GM19238 (cell line): Measurements from ENCODE around the gene RIPPLY3.
"Not testable (repeated sequence)": the region's sequence is repeated elsewhere in the genome, so short reads cannot be mapped to it uniquely, and the experiment has no call there.

Experiments
- DNase-seq: peaks from one replicate; pipeline ENCODE4 v3.0.0; 2011; ENCODE audit warnings: low spot score; ENCODE audit not compliant: insufficient read length

RIPPLY3 gene

DNA sequence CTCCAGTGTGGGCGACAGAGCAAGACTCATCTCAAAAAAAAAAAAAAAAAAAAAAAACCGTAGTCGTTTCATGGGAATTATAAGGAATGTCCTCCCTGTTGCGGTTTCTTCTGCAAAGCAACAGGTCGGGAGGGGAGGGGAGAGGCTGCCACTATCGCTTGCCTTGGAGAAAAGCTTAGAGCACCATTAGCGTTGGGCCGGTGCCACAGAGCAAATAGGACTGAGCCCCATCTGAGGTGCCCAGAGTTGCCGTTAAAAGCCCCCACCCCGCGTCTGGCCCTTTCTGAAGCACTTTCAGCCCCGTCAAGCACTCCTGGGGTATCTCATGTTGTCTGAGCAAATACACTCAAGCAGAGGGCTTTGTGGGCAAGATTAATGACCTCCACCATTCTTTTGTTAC lies 2.2 kb downstream of the RIPPLY3 start:
- no peak for DNase-seq

GRCh38 chr21:37009740-37010341 lies 3.3 kb downstream of the RIPPLY3 start:
- peak; percentile 82 for DNase-seq

- no peak for DNase-seq
Observed at GRCh38 chr21:37017951-37018679, 11.6 kb downstream of the RIPPLY3 start.

DNA sequence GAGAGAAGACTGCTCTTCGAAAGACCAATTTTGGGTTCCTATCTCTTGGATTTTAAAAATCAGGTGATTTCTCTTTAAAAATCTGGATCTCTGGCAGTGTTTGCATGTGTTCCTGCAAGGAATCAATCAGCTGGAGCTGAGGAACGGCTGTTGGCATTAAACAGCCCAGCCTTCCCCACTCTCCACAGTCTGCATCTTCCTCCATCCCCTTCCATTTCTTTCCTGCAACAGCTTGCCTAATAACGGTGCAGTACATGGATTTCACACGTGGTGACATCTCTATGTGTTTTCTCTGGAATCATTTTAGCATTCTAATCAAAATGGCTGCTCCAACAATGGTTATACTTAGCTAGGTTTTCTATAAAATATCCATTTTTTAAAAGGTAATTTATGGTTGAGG lies 20.0 kb downstream of the RIPPLY3 start:
- no peak for DNase-seq

DNA sequence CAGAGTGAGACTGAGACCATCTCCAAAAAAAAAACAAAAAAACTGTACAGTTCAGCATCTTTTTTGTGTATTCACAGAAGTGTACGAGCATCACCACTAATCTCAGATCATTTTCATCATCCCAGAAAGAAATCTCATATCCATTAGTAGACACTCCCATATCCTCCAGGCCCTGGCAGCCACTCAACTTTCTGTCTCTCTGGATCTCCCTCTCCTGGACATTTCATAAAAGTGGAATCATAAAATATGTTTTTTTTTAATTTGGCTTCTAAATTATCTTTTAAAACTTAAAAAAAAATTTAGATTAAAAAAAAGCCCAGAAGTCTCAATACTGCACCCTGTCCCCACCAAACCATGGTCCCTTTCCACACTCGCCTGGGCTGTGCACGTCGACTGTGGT lies 22.1 kb downstream of the RIPPLY3 start:
- DNase-seq: no peak

DNA sequence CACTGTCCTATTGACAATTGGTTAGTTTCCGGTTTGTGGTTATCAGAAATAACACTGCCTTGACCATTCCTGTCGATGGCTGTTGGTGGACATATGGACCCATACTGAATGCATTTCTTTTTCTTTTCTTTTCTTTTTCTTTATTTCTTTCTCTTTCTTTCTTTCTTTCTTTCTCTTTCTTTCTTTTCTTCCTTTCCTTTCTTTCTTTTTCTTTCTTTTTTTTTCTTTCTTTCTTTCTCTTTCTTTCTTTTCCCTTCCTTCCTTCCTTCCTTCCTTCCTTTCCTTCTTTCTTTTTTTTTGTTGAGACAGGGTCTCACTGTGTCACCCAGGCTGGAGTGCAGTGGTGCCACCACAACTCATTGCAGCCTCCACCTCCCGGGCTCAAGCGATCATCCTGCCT lies 24.4 kb downstream of the RIPPLY3 start:
- no peak for DNase-seq

GRCh38 chr21:37032293-37032692 lies 25.8 kb downstream of the RIPPLY3 start:
- no peak for DNase-seq

DNA sequence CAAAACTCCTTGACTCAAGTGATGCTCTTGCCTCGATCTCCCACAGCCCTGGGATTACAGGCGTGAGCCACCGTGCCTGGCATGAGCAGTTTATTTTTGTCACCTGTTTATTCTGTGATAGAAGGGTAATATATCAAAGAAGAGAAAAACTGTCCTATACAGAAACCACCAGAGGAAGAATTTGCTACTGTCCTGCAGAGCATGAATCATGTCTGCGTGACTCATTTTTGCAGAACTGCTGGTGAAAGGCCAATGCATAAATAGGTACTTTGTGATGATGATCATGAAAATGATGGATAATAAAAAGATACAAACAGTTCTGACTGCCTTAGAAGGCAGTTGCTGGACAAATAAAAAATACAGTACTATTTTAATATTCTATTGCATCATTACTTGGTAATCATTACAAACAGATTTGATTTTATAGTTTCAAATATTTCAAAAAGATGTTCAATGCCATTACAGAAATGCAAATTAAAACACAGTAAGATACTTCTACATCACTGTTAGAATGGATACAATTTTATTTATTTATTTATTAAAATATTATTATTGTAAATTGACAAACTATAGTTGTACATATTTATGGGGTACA lies 26.5 kb downstream of the RIPPLY3 start:
- no peak for DNase-seq

DNA sequence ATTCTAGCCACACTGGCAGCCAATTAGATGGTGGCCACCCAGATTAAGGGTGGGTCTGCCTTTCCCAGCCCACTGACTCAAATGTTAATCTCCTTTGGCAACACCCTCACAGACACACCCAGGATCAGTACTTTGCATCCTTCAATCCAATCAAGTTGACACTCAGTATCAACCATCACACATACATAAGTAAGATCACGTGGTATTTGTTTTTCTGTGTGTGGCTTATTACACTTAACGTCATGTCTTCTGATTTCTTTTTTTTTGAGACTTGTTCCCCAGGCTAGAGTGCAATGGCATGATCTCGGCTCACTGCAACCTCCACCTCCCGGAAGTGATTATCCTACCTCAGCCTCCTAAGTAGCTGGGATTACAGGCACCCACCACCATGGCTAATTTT lies 27.9 kb downstream of the RIPPLY3 start:
- DNase-seq: not testable (repeated sequence)

DNA sequence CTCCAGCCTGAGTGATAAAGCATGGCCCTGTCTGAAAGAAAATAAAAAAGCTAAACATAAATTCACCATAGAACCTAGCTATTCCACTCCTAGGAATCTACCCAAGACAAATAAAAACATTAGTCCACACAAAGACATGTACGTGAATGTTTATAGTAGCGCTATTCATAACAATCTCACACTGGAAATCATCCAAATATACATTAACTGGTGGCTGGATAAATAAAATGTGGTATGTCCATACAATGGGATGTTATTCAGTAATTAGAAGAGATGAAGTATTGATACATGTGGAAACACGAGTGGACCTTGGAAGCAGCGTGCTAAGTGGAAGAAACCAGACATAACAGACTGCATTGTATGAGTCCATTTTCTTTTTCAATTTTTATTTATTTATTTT lies 29.7 kb downstream of the RIPPLY3 start:
- no peak for DNase-seq

GRCh38 chr21:37039411-37040075 lies 33.0 kb downstream of the RIPPLY3 start:
- DNase-seq: no peak

DNA sequence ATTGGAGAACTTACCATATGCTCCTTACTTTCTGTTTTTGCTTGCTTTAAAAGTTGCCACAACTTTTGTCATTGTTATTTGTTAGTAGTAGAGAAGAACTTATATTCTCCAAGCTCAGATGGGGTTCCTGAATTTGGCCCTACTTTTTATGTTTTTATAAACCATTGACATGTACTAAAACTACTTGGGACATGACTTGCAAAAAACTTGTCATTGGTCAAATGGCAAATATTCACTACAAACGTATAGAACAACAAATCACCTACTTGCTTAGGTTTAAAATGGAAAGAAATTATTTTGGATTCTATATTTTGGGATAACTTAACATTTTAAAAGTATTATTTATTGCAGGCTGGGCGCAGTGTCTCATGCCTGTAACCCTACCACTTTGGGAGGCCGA lies 33.7 kb downstream of the RIPPLY3 start:
- DNase-seq: no peak

GRCh38 chr21:37041706-37042271 lies 35.3 kb downstream of the RIPPLY3 start:
- no peak for DNase-seq

DNA sequence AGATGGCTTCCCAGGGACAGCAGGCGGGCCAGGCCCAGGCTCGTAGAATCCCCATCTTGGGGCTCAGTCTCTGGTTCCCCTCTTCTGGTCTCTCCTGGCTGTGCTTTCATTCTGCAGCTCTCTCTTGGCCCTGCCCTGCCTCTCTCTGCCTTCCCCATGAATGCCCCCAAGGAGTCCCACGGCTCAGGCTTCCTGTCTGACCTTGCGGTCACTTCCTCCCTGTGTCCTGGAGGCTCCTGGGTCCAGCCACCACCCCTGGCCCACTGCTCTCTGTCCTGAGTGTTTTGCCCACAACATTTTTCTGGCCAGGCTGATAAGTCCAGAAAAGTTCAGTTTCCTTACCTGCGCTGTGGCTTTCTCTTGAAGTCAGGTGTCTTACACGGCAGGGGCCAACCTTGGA lies 37.3 kb downstream of the RIPPLY3 start:
- DNase-seq: no peak

DNA sequence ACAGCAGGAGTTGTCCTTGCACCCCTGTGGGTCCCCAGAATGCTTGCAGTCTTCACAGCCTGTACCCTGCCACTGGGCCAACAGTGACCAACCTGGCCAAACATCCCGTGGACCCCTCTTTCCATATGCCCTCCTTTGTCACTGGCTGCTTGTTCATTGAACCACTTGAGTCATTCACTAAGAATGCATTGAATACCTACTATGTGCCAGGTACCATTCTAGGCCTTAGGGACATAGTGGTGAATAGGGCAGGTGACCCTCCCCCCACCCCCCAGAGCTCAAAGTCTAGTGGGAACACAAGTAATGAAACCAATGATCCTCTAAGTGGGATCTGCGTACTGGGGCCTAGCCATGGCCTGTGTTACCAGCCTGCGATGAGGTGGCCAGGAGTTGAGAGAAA lies 38.1 kb downstream of the RIPPLY3 start:
- no peak for DNase-seq

DNA sequence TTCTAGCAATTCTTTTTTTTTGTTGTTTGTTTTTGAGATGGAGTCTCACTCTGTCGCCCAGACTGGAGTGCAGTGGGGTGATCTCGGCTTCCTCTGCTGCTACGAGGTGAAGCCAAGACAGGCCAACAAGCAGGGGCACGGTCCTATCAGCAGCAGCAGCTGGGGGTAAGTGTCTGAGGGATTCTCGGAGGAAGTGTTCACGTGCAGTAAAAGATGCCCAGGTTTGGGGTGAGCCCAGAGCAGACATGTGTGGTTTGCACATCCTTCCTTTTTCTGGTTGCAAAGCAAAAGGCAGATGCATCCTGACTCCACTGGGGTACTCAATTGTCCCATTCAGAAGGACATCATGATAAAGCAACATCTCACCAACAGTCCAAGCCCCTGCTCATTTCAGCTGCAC lies 38.6 kb downstream of the RIPPLY3 start:
- DNase-seq: peak; percentile 18

GRCh38 chr21:37045556-37045955 lies 39.1 kb downstream of the RIPPLY3 start:
- DNase-seq: no peak

GRCh38 chr21:37047079-37047478 lies 40.6 kb downstream of the RIPPLY3 start:
- DNase-seq: no peak

DNA sequence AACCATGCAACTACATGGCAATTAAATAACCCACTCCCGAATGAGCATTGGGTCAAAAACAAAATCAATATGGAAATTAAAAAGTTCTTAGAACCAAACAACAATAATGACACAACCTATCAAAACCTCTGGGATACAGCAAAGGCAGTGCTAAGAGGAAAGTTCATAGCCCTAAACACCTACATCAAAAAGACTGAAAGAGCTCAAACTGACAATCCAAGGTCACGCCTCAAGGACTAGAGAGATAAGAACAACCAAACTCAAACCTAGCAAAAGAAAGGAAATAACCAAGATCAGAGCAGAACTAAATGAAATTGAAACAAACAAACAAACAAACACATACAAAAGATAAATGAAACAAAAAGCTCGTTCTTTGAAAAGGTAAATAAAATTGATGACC lies 43.2 kb downstream of the RIPPLY3 start:
- DNase-seq: not testable (repeated sequence)

- DNase-seq: no peak
Observed at GRCh38 chr21:37055271-37055855, 48.9 kb downstream of the RIPPLY3 start.

GRCh38 chr21:37057614-37058013 lies 51.1 kb downstream of the RIPPLY3 start:
- DNase-seq: no peak

DNA sequence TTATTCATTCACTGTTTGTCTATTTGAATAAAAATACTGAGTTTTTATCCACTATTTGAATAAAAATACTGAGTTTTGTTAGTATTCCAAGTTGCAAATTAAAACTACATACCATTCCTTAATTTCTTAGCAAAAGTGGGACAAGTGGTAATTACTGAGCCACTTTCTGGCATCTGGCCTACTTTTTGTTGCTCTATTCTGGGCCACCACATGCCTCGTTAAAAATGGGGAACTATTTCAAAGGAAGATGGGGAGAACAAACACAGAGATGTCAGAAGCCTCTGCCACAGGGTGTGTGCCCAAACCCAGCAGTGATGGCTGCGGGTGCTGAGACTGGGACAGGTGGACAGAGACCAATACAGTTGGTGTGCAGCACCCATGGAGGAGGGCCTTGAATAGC lies 51.8 kb downstream of the RIPPLY3 start:
- no peak for DNase-seq
